A673 (cell line): ENCODE measurements around the gene TDO2.

Experiments used
- CTCF ChIP-seq: fragments of 300-800, 200-600 bp; sonication (generic); conservative IDR thresholded peaks from 2 replicates; pipeline ENCODE4 v1.5.1; 2017; ENCODE audit warnings: low read depth, mild to moderate bottlenecking, antibody characterized with exemption, low read length, moderate library complexity, mixed read lengths
- EZH2 ChIP-seq: fragments of 200-600 bp; sonication (generic); IDR thresholded peaks from 2 replicates; pipeline ENCODE4 v1.6.1; 2017; ENCODE audit warnings: borderline replicate concordance, low read depth, mild to moderate bottlenecking, mixed read lengths, antibody characterized with exemption, low read length; ENCODE audit not compliant: poor library complexity, severe bottlenecking

- no peak for TF ChIP-seq CTCF
- TF ChIP-seq EZH2, result no peak
Observed at GRCh38 chr4:155878611-155879010, 24.9 kb upstream of the TDO2 start.
